HG03175 (cell line): ENCODE data around the gene WBP2.

Experiments used
- ATAC-seq: cut with Tn5 transposase; IDR thresholded peaks from one replicate; pipeline ENCODE4 v1.9.1; 2021; ENCODE audit warnings: mild to moderate bottlenecking, moderate library complexity; ENCODE audit not compliant: unreplicated experiment

The WBP2 gene

DNA sequence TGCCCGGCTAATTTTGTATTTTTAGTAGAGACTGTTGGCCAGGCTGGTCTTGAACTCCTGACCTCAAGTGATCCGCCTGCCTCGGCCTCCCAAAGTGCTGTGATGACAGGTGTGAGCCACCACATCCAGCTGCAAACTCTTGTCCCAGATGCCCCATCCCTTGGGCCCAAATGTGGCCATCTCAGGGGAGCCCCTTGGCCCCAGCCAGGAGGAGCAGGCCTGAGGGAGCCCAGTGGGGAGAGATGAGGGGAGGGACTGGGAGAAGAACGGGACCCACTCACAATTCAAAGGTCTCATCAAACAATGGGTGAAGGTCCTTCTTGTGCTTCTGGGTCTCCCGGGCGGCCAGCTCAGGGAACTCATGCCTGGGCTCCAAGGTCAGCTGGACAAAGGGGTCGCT, 25.4 kb downstream of the WBP2 start:
- no peak for ATAC-seq

DNA sequence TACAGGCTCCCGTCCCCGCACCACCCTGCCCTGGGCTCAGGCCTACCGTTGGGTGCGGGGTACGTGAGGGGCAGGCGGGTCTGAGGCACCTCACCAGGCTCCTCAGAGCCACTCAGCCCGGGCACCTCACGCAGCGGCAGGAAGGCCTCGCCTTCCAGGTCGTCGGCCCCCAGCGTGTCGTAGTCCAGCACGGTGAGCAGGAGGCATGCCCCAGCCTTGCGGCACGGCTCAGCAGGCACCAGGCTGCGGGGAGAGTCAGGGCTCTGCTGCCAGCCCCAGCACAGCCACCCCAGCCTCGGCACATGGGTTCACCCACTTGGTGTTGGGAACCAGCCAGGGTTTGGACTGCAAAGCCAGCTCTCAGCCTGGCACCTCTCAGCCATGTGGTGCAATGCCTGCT, 26.4 kb downstream of the WBP2 start:
- ATAC-seq, result no peak

DNA sequence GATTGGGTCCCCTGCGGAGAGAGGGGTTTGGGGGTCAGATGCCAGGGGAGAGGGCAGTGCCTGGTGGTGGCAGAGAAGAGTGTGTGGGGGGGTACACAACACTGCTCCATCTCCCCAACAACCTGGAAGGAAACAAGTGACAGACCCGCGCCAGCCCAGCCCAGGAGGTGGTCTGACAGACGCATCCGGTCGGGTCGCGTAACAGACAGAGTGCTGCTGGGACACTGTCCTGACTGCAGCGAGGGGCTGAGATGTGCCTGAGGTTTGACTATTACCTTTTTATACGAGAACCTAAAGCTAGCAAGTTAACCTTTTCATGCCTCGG, 27.1 kb downstream of the WBP2 start:
- no peak for ATAC-seq

DNA sequence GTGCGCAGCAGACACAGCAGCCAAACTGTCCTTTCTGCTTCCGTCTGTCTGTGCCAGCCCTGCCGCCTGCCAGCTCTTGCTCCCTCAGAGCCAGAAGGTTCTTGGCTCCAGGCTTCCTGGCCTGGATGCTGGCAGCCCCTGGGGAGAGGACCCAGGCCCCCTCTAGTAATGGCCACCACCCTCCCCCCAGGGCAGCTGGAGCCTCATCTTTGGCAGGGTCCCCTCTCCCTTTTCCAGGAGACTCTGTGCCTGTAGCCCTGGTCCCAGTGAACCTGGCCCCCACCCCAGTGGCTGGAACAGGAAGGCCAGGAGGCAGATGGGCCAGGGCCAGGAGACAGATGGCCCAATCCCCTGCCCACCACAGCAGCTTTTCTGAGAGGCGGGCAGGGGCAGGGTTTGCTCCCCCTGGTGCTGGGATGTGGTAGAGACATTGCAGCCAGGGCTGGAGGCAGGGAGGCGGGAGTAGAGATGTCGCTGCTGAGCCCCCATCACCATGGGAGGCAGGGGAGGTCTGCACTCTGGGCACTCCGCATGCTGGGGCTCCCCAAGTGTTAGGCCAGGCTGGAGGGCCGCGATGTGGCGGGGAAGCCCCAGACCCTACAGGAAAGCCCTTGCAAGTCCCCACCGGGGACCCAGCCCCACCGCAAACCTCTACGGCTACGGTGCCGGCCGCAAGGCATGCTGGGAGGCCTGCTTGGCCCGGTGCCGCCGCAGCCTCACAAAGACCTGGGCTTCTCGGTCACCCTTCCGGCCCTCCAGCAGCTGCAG, 27.6 kb downstream of the WBP2 start:
- ATAC-seq, result peak; percentile 59

DNA sequence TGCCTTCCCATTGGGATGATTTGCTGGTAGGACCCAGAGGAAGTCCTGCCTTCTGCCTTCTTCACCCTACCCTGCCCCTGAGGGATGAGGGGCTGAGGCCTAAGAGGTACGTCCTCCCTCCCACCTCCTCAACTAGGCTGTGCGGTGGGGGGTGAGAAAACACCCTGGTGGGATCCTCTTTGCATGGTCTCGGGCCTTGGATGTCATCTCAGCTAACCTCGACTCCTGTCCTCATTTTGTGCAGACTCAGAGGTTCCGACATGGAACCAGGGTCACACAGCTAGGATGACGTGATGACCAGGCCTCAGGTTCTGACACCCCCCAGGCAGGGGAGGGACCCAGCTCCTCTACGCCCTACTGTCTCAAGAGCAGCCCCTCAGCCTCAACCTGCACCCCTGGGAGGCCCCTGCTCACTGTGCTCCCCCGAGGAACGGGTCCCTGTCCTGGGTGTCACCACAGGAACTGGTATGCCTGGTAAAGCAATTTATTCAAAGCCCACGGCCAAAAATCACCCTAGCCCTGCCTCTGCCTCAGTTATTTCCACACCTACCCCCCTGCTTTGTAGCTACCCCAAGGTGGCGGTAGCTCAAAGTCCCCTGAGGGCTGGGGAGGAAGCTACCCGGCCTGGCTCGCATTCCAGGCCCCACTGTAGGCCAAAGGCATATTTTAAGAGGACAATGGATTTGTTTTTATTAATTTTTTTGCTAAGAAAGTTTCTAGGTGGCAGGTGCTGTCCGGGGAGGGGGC, 28.4 kb downstream of the WBP2 start:
- ATAC-seq, result no peak

DNA sequence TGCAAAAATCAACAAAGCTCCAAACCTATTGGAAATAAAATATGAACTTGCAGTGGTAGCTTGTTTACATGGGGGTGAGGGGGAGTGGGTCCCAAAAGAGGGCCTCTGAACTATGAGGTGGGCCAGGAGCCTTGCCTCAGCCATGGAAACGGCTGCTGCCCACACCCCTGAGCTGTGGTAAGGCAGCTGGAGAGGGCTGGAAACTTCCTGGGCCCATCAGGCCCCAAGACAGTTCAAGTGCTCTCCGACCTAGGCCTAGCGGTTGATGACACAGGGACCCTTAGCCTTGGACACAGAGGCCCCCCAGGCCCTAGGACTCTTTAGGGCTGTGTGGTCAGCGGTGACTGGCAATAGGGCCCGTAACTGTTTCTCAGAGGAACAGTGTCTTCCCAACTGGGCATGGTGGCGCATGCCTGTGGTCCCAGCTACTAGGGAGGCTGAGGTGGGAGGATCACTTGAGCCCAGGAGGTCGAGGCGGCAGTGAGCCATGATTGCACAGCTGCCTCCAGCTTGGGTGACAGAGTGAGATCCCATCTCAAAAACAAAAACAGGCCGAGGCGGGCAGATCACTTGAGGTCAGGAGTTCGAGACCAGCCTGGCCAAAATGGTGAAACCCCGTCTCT, 29.3 kb downstream of the WBP2 start:
- ATAC-seq, result no peak

DNA sequence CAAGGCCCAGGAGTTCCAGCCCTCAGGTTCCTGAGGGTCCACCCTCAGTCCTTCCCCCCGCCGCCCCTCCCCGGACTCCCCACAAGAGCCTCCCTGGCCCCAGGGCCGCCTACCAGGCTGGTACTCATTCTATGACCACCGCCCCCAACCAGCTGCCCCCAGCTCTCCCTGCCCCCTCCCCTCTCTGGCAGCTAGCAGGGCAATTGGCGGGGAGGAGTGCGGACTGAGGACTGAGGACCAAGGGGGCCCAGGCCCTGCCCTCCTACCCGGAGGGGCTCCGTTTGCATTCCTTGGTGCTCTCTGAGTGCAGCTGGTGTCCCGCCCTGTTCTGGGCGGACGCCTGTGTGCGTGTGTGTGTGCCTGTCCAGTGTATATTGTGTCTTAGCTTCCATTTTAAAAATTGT, 30.0 kb downstream of the WBP2 start:
- ATAC-seq, result no peak

DNA sequence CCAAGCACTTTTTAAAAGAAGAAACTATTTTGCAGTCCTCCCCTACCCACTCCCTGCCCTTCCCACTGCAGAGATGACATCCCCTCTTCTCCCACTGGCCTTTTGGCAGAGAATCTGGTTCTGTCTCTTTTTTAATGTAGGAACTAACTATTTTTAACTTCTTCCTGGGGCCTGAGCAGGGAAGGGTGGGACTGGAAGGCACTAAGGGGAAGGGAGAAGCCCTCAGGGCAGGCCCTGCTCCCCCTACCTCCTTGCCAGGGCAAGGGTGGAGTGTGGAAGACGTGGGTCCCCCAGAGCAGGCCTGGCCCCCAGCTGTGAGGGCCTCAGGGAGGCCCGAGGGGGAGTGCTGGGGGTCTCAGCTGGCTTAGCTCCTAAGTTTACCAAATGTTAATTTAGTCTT, 30.5 kb downstream of the WBP2 start:
- ATAC-seq, result no peak

DNA sequence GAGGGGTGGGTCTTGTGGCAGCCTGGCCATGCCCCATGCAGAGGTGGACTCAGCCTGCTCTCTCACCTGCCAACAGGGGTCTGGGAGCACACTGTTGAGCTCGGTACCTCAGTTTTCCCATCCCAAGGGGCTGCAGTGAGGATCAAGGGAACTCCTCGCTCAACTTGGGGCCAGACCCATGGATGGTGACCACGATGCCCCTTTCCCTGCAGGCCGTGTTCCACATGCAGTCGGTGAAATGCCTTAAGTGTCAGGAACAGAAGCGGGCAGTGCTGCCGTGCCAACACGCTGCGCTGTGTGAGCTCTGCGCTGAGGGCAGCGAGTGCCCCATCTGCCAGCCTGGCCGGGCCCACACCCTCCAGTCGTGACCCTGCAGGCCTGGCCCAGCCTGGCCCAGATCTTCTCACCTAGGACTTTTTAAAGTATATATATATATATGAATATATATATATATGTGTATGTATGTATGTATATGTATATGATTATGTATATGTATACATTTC, 31.0 kb downstream of the WBP2 start:
- ATAC-seq, result no peak

DNA sequence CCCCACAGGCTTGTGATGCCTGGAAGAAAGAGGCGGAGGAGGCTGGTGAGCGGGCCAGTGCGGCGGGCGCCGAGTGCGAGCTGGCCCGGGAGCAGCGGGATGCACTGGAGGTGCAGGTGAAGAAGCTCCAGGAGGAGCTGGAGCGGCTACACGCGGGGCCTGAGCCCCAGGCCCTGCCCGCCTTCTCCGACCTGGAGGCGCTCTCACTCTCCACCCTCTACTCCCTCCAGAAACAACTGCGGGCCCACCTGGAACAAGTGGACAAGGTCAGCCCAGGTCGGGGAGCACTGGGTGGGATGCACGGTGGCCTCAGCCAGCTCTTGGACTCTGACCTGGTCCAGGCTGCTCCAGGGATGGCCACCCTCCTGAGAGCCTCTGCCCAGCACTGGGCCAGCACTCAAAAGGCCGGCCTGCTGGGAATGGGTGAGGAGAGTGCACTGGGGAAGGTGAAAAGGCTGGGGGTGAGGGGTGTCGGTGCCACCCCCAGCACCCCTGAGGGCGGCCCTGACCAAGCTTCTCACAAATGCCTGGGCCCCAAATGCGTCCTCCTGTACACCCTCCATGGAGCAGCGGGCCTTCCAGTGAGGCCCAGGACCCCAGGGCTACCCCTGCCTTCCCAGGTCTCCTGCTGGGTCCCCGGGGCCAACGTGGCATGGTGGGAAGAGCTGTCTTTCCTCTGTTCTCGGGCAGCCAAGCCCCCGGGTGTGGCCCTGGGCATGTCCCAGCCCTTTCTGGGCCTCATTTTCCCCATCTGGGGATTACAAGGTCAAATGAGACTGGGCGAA, 31.7 kb downstream of the WBP2 start:
- ATAC-seq, result no peak

DNA sequence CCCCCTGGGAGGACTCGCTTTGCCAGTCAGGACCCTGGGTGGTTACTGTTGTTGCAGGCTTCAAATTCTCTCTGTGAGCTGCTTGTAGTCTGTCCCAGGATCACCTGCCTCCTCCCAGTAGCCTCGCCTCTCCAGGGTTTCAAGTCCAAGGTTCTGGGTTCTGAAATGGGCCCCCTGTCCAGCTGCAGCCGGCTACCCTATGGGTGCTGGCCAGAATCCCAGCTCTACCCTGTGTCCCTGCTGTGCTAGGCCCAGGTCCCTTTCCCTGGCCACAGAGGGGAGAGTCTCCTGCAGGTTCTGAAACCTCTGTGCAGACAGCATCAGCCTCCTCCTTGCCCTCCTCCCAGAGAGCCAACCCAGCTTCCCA, 32.4 kb downstream of the WBP2 start:
- ATAC-seq, result no peak

DNA sequence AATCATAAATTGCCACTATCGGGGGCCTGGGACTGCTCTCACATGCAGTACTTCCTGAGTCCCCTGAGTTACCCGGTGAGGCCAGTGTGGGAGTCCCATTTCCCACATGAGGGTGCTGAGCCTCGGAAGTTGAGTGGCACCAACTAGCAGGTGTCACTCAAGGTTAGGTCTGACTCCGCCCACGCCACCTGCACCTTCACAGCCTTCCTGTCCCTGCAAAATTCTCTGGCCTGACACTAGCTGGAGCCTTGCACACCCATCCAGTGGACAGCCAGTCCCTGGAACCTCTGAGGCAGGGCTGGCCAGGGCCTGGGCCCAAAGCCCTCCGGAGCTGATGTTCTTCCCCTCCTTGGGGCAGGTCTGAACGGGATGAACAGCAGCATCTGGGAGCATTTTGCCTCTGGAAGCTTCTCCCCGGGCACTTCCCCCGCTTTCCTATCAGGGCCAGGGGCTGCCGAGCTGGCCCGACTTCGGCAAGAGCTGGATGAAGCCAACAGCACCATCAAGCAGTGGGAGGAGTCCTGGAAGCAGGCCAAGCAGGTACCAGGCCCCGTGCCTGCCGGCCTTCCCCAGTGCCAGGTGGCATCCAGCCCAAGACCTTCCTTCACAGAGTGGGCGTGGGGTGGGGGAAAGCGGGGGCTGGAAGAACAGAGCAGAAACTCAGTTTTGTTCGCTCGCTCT, 32.9 kb downstream of the WBP2 start:
- ATAC-seq, result no peak

DNA sequence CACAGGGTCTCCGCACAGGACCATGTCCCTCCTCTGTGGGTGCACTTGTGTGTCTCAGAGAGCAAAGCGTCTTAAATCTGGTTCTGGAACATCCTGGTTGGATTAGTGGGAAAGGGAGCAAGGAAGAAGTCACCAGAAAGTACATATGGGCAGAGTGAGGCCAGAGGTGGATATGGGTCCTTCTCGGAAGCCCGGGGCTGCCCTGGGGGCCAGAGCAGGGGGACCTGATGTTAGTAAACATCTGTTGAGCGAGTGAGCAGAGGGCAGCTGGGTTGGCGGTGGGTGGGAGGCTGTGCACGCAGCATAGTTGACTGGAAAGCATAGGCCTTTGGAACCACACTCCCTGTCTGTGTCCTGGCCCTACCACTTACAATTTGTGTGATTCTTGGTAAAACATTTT, 33.6 kb downstream of the WBP2 start:
- ATAC-seq, result no peak

DNA sequence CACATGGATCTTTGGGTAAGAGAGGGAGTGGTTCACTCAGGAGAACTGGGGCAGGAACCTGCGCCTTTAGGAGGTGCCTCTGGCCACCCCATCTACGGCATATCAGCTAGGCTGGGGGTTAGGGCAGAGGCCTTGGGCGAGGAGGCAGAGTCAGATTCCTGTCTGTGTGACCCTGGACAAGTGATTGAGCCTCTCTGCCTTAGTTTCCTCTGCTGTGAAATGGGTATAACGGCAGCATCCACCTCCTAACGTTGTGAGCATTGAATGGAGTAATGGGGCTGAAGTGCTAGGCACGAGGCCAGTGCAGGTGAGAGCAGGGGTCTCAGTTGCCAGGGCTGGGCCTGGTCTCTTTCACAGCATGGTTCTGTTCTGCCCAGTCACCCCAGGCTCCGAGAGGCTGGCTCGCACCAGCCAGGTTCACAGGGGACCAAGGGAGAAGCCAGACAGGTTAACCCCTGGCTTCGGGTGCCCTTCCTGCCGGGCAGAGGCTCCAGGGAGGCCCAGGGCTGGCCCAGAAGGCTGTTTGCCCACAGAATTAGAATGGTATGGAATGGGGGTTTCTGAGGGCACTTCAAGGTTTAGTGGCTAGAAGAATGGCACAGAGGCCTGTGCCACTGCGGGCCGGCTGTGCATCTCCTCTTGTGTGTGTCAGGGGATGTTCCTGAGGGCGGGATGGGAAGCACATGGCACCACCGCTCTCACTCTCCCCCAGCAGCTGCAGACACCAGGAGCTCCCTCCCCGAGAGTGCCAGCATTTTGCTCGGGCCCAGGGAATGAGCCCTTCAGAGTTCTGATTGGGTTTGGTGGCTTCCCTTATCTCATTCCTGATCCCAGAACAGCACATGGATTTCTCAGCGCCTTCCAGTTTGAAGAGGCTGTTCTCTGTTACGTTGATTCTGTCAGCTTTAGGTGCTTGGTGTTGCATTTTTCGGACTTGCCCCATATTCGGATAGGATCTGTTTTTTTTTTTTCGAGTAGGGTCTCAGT, 34.7 kb downstream of the WBP2 start:
- ATAC-seq, result no peak

DNA sequence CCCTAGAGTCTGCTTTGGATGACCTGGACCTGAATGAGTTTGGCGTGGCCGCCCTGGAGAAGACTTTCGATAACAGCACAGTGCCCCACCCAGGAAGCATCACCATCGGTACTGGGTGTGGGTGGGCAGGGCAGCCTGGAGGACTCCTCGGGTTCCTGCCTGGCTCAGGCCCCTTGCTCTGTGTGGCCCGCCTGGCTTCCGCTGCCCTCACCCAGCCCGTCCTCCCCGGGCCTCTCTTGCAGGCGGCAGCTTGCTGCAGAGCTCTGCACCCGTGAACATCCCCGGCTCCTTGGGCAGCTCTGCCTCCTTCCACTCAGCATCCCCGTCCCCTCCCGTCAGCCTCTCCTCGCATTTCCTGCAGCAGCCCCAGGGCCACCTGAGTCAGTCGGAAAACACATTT, 35.5 kb downstream of the WBP2 start:
- no peak for ATAC-seq

DNA sequence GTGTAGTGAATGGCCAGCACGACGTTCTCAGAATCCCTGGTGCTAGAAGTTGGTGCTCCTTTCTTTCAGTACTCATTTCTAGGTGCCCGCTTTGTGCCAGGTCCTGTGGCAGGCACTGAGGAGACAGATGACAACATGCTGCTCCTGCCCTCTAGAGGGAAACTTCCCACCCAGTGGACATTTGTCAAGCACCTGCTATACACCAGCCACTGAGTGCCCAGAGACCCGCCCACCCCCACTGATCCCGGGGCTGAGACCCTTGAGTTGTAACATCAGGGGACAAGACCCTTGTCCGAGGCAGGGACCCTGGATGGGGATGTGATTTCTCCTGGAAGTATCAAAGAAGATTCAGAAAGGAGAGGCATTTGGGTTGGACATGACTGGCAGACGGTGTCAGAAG, 36.0 kb downstream of the WBP2 start:
- ATAC-seq, result no peak

DNA sequence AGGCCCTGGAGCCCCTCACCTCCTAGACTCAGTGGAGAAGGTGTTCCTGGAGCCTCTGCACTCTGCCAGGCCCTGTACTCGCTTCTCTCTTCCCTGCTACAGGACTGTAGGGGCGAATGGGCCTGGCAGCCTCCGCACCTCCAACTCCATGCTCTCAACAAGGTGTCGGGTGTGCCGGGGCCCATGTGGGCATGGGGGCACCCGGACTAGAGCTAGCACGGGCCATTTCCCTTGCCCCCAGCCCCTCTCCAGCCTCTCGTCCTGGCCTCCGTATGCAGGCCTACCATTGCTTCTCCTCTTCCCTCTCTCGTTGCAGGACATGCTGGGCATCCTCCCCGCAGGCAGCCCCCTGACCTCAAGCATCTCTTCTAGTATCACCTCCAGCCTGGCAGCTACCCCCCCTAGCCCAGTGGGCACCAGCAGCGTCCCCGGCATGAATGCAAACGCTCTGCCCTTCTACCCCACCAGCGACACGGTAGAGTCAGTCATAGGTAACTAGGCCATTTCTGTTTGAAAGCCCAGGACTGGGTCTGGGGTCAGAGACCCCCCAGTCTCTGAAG, 36.7 kb downstream of the WBP2 start:
- no peak for ATAC-seq

DNA sequence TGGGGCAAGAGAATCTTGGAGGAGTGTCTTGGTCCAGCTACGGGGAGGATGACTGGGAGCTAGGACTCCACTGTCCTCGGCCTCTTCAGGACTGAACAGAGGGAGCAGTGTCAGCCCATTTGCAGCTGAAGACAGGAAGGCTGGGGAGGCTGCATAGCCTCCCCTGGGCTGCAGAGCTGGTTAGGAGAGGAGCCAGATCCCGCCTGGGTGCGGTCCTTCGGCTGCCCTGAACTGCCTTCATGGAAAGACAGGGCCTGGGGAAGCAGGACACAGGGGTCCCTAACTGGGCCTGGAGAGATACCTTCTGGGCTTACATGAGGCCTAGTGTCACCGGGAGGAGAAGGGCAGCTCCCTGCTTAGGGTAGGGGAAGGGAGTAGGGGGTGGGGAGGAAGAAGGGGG, 37.6 kb downstream of the WBP2 start:
- no peak for ATAC-seq

DNA sequence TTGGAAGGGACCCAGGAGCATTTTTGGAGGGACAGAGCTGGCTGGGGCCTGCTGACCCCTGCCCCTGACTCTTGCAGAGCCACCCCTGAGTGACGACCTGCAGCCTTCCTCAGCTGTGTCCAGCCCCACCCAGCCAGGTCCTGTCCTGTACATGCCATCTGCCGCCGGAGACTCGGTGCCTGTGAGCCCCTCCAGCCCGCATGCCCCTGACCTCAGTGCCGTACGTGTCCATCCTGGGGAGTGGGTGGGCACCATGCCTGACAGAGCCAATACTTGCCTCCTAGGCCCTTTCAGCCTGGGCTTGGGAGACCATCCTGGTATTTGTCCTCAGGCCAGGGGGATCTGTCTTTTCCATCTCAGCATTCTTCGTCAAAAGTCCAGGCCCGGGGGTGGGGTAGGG, 38.4 kb downstream of the WBP2 start:
- ATAC-seq, result no peak
